Measurements from ENCODE around the gene DHX40.
"Not testable (repeated sequence)": the region's sequence is repeated elsewhere in the genome, so short reads cannot be mapped to it uniquely, and the experiment has no call there.

Gene DHX40

GRCh38 chr17:59629174-59629573 lies 63.8 kb downstream of the DHX40 start:
- no peak for DNase-seq (ENCODE audit: low read depth)

DNA sequence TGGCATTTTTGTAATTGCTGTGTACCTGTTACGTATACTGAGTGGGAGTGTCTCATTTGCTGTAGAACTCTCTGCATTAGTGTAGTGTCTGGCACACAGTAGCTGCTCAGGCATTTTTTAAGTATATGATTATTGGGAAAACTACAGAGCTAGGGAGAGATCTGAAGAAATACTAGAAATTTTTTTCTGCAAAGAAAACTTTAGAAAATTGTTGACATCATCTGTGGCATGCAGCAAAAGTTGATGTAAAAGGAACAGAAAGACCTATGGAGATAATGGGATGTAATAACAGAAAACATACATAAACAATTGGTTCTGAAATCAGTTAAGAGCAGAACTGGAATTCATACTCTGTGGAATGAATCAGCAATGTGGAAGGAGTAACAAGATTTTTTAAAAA lies 65.9 kb downstream of the DHX40 start:
- no peak for DNase-seq (ENCODE audit: low read depth)

GRCh38 chr17:59632398-59632797 lies 67.0 kb downstream of the DHX40 start:
- no peak for DNase-seq (ENCODE audit: low read depth)

GRCh38 chr17:59633658-59634359 lies 68.4 kb downstream of the DHX40 start:
- DNase-seq (ENCODE audit: low read depth): no peak

DNA sequence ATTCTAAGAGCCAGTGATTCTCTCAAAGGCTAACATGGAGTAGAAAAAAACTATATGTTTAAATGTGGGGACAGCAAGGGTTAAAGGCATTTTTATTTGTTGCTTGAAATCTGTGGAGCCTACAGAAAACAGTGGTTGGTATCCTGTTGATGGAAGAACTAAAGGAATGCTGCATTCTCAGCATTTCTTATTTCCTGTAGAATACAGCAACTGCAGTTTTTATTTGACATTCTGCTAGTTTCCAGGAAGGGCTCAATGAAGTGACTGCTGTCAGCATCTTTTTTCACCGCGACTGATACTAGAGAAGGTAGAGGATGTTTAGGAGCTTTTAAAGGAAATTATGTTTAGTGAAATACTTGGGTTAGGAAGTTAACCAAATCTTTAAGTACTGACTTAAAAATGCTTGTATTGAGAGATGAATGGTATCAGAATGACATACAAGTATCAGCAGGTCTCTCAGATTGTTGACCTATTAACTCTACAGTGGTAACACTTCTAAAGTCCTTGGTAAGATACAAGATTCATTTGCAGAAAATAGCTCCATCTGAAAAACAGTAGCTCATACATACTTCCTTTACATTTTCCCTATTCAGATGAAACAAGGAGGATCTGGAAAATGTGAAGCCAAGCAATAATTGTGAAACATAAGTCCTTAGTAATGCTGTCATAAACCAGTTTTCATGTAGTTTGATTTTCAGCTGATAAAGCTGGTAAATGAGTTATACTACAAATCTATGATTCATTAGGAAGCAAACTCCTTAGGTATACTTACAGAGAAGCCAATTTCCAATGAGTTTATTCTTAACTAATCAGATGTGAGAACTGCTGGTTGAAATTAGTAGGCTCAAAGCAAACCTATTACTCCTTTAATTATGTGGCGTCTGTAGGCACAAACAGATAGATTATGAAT lies 69.5 kb downstream of the DHX40 start:
- DNase-seq (ENCODE audit: low read depth): no peak

GRCh38 chr17:59637611-59638310 lies 72.4 kb downstream of the DHX40 start:
- DNase-seq (ENCODE audit: low read depth): no peak

DNA sequence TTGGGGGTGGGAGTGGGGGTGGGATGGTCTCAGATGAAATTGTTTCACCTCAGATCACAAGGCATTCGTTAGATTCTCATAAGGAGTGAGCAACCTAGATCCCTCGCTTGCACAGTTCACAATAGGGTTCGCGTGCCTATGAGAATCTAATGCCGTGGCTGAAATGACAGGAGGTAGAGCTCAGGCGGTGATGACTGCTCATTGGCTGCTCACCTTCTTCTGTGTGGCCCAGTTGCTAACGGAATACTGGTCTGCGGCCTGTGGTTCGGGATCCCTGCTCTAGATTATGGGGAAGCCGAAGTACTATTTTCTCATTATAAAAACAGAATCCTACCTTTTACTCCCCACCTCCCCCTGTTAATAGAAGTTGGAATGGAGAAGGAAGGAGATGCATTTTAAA lies 73.1 kb downstream of the DHX40 start:
- no peak for DNase-seq (ENCODE audit: low read depth)

DNA sequence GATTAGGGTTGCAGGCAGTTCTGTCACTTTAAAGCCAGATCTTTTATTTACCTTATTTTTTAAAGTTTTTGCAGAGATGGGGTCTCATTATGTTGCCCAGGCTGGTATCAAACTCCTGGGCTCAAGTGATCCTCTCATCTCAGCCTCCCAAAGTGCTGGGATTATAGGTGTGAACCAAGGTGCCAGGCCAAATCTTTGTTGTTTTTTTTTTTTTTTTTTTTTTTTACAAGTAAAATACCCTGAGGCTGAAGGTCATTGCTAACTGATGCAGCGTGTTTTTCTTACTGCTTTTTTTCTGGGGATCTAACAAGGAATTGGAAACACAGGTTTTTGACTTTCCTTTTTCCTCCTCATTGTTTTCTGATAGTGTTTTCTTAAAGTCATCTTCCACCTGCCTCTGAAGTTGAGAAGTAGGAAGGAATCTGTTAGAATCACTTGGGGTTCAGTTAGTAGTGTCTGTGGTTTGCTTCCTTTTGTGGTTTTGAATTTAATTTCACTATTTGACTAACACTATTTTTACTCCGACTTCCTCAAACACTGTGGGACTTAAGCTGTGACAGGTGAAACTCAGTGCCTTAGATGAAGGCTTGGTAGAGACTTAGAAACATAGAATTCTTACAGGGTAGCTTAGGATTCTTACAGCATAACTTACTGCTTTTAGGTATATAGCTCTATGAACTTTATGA lies 76.5 kb downstream of the DHX40 start:
- no peak for DNase-seq (ENCODE audit: low read depth)

DNA sequence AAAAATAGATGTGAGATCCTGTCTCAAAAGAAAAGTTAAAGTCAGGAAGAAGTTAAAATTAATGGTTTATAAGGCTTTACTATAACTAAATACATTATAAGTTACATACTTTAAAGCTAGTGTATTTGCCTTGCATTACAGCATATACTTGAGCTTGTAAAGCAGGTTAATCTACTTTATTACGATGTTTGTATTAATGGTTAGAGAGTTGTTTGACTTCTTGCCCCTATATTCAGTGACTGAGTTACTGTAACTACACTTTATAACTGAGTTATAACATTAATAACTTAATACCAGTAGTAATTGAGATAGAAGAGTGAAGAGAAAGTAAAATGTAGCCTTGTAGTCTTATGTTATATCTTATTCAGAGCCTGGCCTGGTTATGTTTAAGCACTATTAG lies 77.2 kb downstream of the DHX40 start:
- no peak for DNase-seq (ENCODE audit: low read depth)

GRCh38 chr17:59643159-59644140 lies 78.0 kb downstream of the DHX40 start:
- no peak for DNase-seq (ENCODE audit: low read depth)

GRCh38 chr17:59647288-59647687 lies 81.9 kb downstream of the DHX40 start:
- no peak for DNase-seq (ENCODE audit: low read depth)

- no peak for DNase-seq (ENCODE audit: low read depth)
Observed at GRCh38 chr17:59649886-59650285, 84.5 kb downstream of the DHX40 start.

- DNase-seq (ENCODE audit: low read depth): no peak
Observed at GRCh38 chr17:59650642-59651041, 85.2 kb downstream of the DHX40 start.

- no peak for DNase-seq (ENCODE audit: low read depth)
Observed at GRCh38 chr17:59651346-59651745, 85.9 kb downstream of the DHX40 start.

GRCh38 chr17:59652119-59652518 lies 86.7 kb downstream of the DHX40 start:
- DNase-seq (ENCODE audit: low read depth): no peak

GRCh38 chr17:59656624-59657023 lies 91.2 kb downstream of the DHX40 start:
- DNase-seq (ENCODE audit: low read depth): not testable (repeated sequence)

Data from activated T-cell treated with anti-CD3 and anti-CD28 coated beads for 48 hours (primary cell).